Measurements from ENCODE around the gene MAPT.

GRCh38 chr17:45973946-45974859 lies 79.8 kb downstream of the MAPT start:
- TF ChIP-seq CTCF (conservative IDR thresholded peaks at IDR 0.05) (no peak), ZFX (IDR thresholded peaks at IDR 0.05) (no peak)
